HG03442 (cell line): ENCODE results near the gene ABCB6.

Experiments used
- ATAC-seq: cut with Tn5 transposase; IDR thresholded peaks from one replicate; pipeline ENCODE4 v1.9.1; 2021; ENCODE audit warnings: mild to moderate bottlenecking, moderate library complexity; ENCODE audit not compliant: unreplicated experiment

The ABCB6 gene

DNA sequence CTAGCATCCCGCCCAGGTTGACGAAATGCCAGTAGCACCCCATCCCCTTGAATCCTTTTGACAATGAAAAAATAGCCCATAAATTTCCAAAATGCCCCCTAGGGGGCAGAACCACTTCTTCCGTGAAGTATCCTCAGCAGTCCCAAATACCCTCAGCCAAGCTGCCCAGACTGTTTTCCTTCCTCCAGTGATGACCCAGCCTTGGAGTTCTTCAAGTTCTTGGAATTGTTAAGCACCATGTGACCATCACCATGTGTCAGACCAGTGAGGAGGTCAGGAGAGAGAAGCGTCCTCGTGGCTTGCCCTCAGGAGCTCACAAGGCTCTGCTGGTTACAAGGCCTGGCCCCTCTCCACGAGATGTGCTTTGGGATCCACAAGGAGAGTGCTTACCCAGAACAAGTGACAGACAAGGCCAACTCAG lies 47.5 kb downstream of the ABCB6 start:
- ATAC-seq: no peak

- ATAC-seq: no peak
Observed at GRCh38 chr2:219169930-219170654, 48.7 kb downstream of the ABCB6 start, which contains the start of gene SLC23A3. SLC23A3 (minus strand) TSS chr2:219170029; CDS start chr2:219169984, 45 bp downstream.

DNA sequence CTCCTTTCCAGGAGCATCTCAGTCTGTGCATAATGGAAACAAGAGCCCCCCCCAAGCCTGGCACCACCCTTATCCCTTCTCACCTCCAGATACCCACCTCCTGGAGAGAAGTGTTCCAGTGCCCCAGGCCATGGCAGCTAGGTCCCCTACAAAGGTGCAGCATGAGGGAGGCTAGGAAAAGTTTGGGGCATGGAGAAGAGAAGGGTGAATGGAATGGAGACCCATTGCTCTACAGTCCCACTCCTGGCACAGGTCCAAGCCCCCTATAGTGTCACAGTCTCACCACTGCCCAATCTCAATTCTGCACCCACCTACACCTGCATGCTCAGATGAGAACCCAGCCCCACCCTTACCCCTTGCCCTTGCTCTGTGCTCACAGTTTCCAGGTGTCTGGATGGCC lies 49.8 kb downstream of the ABCB6 start:
- ATAC-seq: no peak

GRCh38 chr2:219168526-219168925 lies 50.2 kb downstream of the ABCB6 start:
- no peak for ATAC-seq

DNA sequence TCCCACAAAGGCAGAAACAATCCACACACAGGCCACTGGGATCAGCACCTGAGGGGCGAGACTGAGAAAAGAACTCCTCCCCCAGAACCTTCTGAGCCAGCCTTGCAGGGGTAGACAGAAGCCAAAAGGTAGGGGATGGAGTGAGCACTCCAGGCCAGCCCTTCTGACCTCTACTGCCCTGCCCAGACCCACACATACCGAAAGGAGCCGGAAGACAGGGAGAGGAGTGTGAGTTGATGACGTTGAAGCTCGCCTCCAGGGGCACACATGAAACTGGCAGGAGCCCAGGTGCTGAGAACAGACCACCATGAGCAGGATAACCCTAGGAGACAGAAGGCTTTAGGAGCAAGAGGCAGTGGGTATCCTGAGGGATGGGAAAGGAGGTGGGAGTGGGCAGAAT lies 50.8 kb downstream of the ABCB6 start:
- no peak for ATAC-seq

DNA sequence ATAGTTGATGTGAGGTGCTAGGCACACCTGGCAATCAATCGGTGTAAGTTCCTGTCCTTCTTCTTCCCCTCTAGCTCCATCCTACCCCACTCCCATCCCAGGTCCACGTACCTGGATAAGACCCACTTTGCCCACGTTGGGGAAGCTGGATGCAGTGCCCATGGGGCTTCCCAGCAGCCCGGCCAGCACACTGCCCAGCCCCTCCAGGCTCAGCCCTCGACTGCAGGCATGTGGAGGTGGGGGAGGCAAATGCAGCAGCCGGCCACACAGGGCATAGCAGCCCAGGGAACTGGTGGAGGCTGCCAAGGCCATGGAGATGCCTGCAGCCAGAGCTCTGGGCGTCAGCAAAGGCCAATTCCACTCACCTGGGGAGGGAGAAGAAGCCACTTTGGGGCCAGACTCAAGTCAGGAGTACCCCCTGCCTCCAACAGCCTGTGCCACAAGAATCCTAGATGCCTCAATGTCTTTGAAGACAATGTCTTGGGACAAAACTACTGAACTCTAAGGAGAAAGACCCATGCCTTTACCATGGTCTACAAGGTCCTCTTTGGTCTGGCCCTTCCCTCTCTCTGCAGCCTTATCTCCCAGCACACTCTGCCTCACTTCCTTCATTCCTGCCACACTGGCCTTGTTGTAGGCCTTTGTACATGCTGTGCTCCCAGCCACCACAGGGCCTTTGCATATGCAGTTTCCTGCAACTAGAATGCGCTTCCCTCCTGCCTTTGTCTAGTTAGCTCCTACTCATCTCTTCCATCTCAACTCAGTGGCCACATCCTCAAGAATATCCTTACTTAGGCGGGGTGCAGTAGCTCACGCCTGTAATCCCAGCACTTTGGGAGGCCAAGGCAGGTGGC lies 53.5 kb downstream of the ABCB6 start:
- no peak for ATAC-seq

- ATAC-seq: no peak
Observed at GRCh38 chr2:219163156-219163555, 55.6 kb downstream of the ABCB6 start.

DNA sequence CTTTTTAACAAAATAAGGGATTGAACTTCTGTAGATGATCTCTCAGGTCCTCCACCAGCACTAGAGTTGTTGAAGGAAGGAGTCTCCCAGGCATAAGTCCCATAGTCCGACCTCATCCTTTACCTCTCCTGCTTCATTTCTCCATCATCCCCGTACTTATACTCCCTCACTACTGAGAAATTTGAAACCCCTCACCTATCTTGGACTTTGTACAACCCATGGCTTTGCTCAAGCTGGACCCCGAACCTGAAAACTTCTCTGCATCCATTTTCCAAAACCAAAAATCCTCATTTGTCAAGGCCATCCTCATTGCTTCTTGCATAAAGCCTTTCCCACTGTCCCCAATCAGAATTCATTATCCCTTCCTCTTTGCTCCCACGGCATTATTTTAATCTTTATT lies 57.7 kb downstream of the ABCB6 start:
- ATAC-seq: no peak

DNA sequence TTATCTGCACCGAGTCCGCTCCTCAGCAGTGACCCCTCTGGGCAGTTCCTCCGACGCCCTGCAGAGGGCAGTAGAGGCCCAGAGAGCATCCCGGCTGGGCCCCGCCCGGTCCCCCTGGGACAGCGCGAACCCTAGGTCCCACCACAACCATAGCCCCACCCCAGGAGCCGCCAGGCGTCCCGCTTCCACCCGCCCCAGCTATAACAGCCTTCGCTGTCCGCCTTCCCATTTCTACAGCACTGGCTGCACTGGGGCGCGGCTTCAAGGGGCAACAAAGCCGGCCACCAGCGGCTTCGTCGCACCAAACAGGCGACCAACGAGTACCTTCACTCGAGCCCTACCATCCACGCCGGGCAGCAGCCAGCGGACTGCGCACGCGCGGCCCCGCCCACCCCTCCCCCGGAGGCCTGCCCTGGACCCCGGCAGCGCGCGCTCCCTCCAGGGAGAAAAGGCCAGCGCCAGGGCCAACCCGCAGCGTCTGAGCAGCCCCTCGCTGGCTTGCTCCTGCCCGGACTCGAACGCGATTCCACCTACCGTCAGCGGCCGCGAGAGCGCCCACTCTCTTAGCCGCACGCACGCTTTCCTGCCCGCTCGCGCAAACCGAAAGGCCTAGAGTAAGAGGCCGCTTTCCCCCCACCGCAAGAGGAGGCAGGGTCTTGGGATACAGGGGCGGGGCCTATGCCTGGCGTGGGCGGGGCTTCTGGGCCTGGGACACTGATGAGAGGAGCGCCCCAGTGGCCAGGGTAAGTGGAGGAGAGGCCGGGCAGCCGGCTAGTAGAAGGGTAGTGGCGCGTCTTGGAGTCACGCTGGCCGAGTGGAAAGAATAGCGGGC lies 58.4 kb downstream of the ABCB6 start, which contains the start of gene NHEJ1:
Gene NHEJ1, minus strand, starts transcription at position 630 of the 832 bp plus-strand sequence. CDS start 2,453 bp downstream, outside the sequence.
- ATAC-seq: peak; percentile 81
